Endothelial cell of hepatic sinusoid (primary cell): ENCODE results near the gene ZNF678.
"Not testable (repeated sequence)": the region's sequence is repeated elsewhere in the genome, so short reads cannot be mapped to it uniquely, and the experiment has no call there.

Experiments used
- in situ Hi-C: cut with HindIII; loops from 2 replicates; pipeline ENCODE4 v1.10.0; 2017; ENCODE audit warnings: low sequenced_read_pairs

The ZNF678 gene

DNA sequence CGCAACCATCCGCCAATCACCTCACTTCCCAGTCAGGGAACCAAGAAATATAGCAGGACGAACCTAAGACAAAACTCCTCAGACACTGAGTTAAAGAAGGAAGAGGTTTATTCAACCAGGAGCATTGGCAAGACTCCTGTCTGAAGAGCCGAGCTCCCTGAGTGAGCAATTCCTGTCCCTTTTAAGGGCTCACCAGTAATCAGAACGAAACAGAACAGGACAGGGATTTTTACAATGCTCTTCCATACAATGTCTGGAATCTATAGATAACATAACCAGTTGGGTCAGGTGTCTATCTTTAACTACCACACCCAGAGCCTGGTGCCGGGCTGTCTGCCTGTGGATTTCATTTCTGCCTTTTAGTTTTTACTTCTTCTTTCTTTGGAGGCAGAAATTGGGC is 32.9 kb downstream of the ZNF678 start:
- in situ Hi-C loops, result loop anchor here (5.0 kb wide), 1 partner anchor 61 kb away; no protein-coding TSS in a partner anchor

DNA sequence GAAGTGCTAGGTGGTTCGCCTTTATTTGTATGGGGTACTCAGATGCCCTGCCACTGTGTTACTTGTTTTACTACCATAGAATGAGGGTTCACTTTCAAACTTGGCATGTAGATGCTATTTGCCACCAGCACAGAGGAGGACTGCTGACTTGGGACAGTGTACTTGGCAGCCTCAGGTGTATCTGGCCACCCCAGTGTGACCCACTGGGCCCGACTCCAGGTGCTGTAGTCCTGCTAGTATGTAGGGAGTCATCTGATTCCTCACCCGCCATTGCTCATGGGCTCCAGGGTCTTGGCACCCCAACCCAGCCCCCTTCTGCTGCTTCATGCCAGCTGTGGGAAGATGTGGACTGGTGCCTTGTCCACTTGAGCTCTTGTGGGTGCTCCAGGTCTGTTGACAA is 40.0 kb downstream of the ZNF678 start:
- in situ Hi-C loops, result no loop called here

DNA sequence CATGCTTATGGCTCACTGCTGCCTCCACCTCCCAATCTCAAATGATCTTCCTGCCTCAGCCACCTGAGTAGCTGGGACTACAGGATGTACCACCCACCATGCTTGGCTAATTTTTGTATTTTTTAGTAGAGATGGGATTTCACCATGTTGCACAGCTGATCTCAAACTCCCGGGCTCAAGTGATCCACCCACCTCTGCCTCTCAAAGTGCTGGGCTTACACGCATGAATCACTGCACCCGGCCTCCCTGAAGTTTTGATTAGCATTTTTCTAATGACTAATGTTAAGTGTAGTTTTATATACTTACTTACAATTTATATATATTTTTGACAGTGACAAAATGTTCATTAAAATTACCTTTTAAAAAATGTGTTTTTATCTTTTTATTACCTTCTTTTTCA is 41.1 kb downstream of the ZNF678 start:
- in situ Hi-C loops, result no loop called here

DNA sequence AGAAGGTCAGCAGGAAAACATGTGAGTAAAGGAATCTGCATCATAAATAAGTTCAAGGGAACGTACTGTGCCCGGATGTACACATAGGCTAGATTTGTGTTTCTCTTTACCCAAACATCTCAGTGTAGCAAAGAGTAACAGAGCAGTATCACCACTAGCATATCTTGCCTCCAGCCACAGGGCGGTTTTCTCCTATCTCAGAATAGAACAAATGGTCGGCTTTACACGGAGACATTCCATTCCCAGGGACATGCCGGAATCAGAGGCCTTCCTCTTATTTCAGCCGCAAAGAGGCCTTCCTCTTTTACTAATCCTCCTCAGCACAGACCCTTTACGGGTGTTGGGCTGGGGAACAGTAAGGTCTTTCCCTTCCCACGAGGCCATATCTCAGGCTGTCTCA is 42.9 kb downstream of the ZNF678 start:
- in situ Hi-C loops, result not testable (repeated sequence)

DNA sequence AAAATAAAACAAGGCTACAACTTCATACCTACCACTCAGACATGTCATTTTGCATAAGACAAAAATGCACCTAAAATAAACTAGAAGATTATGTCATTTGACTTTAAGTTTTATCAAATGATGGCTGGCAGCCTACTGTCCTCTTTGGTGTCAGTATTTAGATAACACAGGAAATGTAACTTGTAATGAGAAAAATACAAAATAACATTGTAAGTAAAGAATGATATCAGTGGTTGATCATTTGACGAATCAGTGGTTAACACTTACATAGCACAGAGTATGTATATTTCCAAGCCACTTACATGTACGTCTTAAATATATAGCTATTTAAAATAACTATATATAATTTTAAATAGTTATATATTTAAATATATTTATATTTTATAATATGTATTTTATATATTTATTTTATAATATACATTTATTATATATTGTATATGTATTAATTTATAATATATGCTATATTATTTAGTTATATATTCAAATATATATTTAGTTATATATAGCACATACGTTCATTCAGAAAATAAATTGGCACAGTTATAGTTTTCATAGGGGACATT is 44.1 kb downstream of the ZNF678 start:
- in situ Hi-C loops, result no loop called here

DNA sequence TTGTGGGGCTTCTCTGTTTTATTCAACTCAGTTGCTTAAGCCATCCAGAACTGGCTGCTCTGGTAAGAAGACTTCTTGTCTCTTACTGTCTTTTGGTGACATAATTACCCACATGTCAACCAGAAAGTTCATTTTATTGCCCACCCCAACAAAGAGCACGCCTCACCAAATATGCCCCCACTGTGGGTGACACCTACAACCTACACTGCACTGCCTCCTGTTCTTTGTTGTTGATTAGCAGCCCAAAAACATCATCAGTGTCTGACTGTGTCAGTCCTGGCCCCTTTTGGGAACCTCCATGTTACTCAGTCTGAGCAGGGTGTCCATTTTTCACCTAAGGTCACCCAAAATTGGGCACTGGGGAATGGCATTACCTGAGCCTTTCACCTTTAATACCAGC is 49.3 kb downstream of the ZNF678 start:
- in situ Hi-C loops, result no loop called here

DNA sequence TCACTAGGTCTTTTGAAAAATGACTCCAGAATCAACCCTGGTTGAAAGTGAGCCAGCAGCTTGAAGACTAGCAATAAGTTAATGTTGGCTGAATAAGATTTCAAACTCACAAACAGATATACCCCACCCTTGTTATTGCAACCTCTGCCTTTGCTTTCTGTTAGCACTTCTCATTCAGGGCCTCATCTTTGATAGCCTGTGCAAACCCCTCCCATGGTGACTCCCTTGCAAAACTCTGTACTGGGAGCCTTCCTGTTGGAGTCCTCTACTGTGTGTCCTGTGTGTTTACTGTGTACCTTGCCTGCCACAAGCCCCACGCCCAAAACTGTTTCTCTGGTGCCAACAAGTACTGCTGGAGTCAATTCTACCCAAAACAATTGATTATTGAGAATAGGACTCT is 50.2 kb downstream of the ZNF678 start:
- in situ Hi-C loops, result no loop called here

DNA sequence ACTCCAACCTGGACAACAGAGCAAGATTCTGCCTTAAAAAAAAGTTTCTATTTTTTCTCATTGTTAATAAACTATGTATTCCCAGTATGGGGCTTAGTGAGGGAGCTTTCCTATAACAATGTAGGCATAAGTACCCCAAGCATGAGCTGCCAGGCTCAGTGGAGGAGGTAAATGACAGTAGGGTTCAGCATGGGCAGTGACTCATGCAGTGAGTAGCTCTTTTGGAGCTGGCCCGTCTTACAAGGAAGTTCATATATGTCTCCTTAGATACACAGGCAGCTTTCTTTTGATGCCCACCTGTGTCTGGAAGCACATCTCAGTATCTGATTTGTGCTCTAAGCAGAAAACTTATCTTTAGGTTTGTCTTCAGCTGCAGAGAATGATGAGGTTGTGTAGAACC is 57.9 kb downstream of the ZNF678 start:
- in situ Hi-C loops, result no loop called here

DNA sequence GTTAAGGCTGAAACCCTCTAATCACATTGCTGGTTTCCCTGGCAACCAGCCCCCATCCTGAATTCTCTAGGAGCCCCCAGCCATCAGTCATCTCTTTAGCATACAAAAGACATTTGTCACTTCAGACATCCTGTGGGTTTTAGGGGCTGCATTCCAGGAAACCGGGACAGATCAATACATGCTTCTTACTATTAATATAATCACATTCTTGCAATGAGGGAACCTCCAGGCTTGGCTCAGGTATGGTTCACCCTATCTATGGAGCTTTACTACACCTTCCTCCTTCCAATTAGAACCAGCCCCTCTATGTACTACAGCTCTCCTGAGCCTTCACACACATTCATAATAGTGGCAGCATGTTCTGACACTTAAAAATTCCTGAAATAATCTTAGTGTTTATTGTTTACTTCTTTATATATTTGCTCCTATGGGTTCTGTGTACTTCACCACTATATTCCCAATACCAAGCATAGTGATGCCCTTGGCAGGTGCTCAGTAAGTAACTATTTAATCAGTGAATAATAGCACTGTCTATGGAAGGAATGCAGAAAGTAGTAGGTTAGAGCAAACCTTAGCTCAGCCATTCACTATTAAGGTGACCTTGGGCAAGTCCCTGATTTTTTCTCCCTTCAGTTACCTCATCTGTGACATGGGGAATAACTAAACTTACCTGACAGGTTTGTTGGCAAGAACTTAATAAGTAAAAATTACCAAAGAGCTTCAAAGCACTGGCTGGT is 59.6 kb downstream of the ZNF678 start:
- in situ Hi-C loops, result no loop called here

DNA sequence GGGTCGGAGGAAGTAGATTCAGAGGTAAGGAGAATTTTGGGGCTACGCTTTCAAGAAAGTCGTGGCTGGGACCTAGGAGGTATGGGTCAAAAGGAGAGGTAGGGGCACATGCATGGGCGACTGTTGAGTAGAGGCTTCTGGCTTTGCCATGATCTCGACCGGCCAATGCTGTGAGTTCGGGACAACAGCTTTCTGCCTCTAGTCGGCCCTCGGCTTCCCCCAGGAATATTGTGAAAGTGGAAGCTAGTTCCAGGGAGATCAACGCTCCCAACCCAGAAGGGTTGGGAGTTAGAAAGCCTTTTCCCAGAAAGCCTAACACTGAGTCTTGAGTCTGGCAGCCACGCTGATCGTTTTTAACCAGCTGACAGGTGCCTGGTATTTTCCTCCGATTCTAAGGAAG is 69.0 kb downstream of the ZNF678 start:
- in situ Hi-C loops, result no loop called here

DNA sequence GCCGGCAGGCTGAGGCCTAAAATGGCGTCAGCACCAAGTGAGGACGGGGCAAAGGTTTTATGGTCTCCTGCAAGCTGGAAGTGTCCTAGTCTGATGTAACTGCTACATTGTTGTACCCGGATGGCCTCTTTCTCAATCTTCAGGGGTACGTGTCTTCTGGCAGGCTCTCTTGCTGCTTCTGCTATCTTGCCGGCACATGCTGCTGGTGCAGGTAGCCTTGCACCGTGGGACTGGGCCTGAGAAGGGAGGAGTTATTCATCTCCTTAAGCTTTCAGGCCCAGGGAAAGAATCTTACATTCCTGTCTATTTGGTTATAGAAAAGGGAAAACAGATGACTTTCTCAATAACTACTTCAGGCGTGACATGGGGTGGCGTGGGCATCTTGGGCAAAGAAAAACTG is 72.2 kb downstream of the ZNF678 start:
- in situ Hi-C loops, result no loop called here

DNA sequence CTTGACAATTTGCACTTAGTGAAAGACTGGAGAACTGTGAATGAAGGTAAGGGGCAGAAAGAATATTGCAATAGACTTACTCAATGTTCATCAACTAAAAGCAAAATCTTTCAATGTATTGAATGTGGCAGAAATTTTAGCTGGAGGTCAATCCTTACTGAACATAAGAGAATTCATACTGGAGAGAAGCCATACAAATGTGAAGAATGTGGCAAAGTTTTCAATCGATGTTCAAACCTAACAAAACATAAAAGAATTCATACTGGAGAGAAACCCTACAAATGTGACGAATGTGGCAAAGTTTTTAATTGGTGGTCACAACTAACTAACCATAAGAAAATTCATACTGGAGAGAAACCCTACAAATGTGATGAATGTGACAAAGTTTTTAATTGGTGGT is 91.1 kb downstream of the ZNF678 start:
- in situ Hi-C loops, result no loop called here

DNA sequence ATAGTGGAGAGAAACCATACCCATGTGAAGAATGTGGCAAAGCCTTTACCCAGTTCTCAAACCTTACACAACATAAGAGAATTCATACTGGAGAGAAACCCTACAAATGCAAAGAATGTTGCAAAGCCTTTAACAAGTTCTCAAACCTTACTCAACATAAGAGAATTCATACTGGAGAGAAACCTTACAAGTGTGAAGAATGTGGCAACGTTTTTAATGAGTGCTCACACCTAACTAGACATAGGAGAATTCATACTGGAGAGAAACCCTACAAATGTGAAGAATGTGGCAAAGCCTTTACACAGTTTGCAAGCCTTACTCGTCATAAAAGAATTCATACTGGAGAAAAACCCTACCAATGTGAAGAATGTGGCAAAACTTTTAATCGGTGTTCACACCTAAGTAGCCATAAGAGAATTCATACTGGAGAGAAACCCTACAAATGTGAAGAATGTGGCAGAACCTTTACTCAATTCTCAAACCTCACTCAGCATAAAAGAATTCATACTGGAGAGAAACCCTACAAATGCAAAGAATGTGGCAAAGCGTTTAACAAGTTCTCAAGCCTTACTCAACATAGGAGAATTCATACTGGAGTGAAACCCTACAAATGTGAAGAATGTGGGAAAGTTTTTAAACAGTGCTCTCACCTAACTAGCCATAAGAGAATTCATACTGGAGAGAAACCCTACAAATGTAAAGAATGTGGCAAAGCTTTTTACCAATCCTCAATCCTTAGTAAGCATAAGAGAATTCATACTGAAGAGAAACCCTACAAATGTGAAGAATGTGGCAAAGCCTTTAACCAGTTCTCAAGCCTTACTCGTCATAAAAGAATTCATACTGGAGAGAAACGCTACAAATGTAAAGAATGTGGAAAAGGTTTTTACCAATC is 91.7 kb downstream of the ZNF678 start:
- in situ Hi-C loops, result loop anchor here (5.0 kb wide), 1 partner anchor 58 kb away; no protein-coding TSS in a partner anchor

DNA sequence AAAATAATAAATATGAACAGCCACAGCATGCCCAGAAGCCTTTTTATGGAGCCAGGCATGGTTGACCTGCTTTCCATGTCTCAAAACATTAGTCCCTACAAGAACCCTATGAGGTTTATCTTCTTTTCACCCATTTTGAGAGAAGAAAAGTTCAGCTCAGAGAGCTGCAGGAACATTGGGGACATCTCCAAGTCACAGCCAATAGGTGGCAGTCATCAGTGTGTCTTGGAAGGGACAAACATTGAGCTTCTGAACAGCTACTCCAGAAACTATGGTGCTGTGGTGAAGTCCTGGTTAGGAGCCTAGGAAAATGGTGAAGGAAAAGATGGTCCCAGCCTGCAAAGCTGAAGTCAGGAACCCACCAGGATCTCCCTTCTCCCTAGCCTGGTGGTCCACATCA is 98.1 kb downstream of the ZNF678 start:
- in situ Hi-C loops, result no loop called here

DNA sequence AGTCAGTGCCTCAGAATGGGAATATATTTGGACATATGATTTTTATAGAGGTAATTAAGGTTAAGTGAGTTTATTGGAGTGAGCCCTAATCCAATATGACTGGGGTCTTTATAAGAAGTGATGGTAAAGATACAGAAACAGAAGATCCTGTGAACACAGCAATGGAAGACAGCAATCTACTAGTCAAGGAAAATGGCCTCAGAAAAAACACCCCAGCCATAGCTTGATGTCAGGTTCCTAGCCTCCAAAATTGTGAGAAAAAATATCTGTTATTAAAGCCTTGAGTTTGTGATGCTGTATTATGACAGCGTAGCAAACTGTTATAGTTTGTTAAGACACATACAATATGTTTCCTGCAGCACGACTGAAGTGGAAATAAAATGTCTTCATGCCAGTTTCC is 99.6 kb downstream of the ZNF678 start:
- in situ Hi-C loops, result no loop called here

DNA sequence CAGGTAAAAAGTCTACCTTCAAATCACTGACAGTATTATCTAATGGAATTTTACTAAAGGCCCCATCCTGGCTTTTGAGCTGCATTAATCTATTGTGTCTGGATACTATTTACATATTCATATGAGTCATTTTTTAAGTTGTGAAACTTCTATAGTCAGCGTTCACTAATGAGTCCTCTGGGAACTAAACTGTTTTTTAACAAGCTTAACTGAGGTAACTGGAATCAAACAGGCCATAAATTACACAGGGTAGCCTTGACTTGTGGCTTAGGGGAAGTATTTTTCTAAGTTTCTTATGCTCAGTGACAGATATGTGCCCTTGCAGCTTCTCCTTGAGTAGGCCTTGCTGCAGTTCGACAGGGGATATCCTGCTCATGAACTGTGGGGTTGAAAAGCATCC is 102.9 kb downstream of the ZNF678 start:
- in situ Hi-C loops, result no loop called here

DNA sequence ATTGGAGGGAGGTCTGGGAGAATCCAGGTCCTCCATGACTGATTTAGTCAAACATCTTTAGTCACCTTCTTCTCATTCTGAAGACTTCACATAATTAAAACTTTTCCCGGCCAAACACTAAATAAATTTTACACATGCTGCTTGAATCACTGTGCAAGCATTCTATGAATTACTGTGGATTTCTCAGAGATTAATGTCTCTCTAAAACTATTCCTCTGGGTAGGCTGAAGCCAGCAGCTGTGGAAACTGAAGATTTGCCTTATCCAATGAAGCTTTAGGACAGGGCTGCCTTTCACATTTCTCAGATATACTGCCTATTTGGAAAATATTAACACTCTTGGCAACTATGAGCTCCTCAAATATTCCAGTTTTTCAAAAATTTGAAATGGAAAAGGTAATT is 110.1 kb downstream of the ZNF678 start:
- in situ Hi-C loops, result no loop called here

DNA sequence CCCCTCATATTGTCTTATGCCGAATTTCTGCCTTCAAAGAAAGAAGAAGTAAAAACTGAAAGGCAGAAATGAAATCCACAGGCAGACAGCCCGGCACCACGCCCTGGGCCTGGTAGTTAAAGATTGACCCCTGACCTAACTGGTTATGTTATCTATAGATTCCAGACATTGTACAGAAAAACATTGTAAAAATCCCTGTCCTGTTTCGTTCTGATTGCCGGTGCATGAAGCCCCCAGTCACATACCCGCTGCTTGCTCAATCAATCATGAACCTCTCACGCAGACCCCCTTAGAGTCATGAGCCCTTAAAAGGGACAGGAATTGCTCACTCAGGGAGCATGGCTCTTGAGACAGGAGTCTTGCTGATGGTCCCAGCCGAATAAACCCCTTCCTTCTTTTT is 122.5 kb downstream of the ZNF678 start:
- in situ Hi-C loops, result no loop called here

DNA sequence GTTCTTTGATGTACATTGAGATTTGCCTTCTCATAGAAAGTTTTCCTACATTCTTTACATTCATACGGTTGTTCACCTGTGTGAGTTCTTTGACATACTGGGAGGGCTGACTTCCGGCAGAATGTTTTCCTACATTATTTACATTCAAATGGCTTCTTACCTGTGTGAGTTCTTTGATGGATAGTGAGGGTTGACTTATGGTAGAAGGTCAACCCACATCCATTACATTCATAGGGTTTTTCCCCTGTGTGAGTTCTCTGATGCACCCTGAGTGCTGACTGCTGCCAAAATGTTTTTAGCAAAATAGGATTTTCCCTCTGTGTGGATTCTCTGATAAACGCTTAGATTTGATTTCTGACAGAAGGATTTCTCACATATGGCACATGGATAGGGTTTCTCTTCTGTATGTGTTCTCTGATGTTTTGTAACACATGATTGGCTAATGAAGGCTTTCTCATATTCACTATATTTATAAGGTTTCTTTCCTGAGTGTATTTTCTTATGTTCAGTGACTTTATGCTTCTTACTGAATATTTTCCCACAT is 134.0 kb downstream of the ZNF678 start:
- in situ Hi-C loops, result no loop called here

DNA sequence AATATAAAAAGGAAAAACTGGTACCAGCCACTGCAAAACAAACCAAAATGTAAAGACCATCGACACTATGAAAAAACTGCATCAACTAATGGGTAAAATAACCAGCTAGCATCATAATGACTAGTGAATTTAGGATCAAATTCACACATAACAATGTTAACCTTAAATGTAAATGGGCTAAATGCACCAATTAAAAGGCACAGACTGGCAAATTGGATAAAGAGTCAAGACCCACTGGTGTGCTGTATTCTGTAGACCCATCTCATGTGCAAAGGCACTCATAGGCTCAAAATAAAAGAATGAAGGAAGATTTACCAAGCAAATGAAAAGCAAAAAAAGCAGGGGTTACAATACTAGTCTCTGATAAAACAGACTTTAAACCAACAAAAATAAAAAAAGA is 138.3 kb downstream of the ZNF678 start:
- in situ Hi-C loops, result not testable (repeated sequence)

DNA sequence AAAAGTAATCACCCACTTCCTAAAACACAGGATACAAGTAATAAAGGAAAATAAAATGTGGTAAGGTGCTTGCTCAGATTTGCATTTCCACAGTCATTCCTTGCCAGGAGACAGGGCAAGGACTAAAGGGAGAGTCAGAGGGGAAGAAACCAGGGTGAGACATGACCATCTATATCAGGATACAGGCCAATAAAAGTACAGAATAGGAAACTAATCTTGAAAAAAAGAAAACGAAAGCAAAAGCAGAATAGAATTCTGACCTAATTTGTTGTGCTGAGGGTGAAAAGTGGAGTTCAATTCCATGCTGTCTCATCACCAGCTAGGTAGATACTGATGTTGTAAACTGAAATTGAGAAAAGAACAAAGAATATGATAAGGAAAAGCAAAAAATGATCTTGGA is 144.5 kb downstream of the ZNF678 start:
- in situ Hi-C loops, result no loop called here

DNA sequence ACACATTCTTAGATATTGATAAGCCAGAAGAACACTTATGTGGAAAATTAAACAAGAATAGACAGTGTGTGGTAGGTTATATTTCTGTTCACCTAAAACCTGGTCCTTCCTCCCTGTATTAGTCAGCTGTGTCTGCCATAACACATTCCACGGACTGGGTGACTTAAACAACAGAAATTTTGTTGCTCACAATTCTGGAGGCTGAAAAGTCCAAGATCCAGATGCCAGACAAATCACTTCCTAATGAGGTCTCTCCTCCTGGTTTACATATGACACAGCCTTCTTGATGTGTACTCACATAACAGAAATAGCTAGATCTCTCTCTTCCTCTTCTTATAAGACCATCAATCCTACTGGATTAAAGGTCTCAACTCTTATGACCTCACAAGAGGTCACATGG is 146.1 kb downstream of the ZNF678 start:
- in situ Hi-C loops, result no loop called here
